ENCODE measurements around the gene LIG3. TPM values are rescaled to one million over a fixed set of nuclear protein-coding genes. Genes with fewer than 3 reads are reported as not detected.

LIG3 gene
- total RNA-seq, 1 donor: 31.0 TPM

DNA sequence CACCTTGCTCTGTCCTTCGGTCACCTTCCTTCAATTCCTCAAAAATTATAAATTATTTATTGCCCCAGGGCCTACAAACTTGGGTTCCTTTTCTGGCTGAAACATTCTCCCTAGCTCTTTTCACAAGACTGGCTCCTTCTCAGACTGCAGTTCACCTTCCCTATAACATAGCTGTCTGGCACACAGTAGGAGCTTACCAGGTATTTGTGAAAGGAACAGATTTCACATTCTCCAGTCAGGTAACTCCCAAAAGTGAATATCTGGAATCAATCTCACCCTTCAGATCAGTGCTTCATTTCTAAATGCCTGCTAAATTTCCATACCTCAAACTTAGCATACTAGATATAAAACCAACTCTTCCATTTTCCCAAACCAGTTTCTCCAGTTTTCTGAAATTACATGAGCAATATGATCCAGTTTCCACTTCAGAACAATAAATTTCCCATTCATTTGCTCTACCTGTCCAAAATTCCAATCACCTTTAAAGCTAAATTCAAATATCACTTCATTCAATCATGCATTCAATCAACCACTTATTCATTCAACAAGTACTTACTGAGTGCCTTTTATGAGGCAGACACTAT, 77.1 kb downstream of the LIG3 start:
- no peak for DNase-seq (ENCODE audit: low read depth)
- TF ChIP-seq, protein P1, sequence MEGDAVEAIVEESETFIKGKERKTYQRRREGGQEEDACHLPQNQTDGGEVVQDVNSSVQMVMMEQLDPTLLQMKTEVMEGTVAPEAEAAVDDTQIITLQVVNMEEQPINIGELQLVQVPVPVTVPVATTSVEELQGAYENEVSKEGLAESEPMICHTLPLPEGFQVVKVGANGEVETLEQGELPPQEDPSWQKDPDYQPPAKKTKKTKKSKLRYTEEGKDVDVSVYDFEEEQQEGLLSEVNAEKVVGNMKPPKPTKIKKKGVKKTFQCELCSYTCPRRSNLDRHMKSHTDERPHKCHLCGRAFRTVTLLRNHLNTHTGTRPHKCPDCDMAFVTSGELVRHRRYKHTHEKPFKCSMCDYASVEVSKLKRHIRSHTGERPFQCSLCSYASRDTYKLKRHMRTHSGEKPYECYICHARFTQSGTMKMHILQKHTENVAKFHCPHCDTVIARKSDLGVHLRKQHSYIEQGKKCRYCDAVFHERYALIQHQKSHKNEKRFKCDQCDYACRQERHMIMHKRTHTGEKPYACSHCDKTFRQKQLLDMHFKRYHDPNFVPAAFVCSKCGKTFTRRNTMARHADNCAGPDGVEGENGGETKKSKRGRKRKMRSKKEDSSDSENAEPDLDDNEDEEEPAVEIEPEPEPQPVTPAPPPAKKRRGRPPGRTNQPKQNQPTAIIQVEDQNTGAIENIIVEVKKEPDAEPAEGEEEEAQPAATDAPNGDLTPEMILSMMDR (IDR thresholded peaks at IDR 0.05; ENCODE audit: insufficient read depth, low read length): no peak
- H3K4me3 ChIP-seq (ENCODE audit: low read depth, low read length): no peak overlapping the region

Other genes with a start within 250 kb of the LIG3 start
- 3.2 and 12.0 TPM in 2 replicates for gene CCT6B, start 19.1 kb upstream of the LIG3 start, total RNA-seq (ENCODE audit: low replicate concordance)
- gene ZNF830, start 19.0 kb upstream of the LIG3 start, total RNA-seq (ENCODE audit: low replicate concordance): 10.5 and 94.8 TPM in 2 replicates
- 17.0 TPM in 2 replicates for gene RFFL, start 83.2 kb downstream of the LIG3 start, total RNA-seq (ENCODE audit: low replicate concordance)
- gene RAD51D, start 139.3 kb downstream of the LIG3 start, total RNA-seq (ENCODE audit: low replicate concordance): 4.7 and 14.8 TPM in 2 replicates
- gene FNDC8, start 141.1 kb downstream of the LIG3 start, total RNA-seq (ENCODE audit: low replicate concordance): not detected in 2 replicates
- gene NLE1, start 161.8 kb downstream of the LIG3 start, total RNA-seq (ENCODE audit: low replicate concordance): 11.7 and 14.1 TPM in 2 replicates
- not detected in 2 replicates for gene UNC45B, start 167.3 kb downstream of the LIG3 start, total RNA-seq (ENCODE audit: low replicate concordance)
- gene SLC35G3, start 213.9 kb downstream of the LIG3 start, total RNA-seq (ENCODE audit: low replicate concordance): 0.49 TPM in 1 of 2 replicates, not detected in the other

Measured in fibroblast of the aortic adventitia (primary cell).